Activated naive CD4-positive, alpha-beta T cell (primary cell): ENCODE measurements around the gene CHAF1A.

ENCODE experiments used
- DNase-seq, 4 experiments: peaks; one replicate each; lab custom pipeline; 2025; lab: John Stamatoyannopoulos, UW

CHAF1A gene

DNA sequence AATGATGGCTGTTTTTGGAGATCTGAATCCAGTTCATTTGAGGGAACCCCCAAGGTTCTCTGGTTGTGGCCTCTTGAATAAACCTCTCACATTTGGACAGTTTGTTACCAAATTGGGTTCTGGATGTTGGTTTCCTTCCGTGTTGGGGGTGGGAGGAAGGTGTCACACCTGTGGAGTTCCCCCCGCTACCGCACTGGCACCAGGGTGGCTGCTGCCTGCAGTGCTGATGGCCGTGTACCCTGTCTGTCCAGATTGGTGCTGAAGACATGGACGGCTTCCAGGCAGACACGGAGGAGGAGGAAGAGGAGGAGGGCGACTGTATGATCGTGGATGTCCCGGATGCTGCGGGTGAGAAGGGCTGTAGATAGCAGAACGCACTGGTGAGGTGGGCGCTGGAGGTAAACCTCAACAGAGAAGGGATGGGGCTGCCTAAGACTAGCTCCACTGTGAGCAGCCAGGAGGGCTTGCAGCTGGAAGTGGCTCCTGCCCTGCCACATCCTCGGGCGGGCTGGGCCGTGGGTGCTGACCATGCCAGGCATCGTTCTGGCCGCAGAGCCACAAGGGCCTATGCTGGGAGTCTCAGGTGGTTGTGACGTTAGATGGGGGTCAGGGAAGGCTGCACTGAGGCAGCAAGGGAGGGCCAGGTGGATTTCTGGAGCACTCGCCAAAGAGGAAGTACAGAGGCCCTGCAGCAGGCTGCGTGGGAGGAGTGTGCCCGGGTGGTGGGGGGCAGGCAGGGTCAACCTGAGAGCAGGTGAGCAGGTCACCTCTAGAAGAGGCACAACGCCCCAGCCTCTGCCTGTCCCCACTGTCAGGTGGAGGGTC, 39.8 kb downstream of the CHAF1A start:
- no peak for DNase-seq

DNA sequence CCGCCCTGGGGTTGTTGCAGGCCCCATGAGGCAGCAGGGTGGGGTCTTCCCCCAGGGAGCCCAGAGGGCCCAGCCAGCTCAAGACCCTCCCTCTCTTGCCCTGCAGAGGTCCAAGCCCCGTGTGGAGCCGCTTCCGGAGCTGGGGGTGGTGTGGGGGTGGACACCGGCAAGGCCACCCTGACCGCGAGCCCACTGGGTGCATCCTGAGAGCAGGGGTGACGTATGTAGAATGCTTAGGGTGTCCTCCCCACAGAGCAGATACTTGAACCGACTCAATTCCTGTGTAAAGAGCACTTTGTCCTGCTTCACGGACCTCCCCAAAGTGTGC, 40.3 kb downstream of the CHAF1A start:
- no peak for DNase-seq

DNA sequence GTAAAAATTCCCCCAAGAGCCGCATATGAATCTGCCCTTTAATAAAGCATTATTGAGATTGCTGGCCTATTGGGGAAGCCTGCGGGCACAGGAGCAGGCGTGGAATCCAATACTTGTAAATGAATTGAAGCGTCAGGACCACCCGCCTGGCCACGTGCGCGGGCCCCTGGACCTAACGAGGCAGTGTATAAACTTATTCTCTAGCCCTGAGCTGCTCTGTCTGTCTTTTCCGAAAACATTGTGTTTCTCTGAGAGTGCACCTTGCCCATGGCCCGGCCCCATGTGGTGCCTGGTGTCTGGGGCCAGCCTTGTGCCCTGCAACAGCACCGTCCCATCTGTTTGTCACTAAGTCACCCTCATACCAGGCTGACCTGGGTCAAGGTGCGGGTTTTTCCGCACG, 40.7 kb downstream of the CHAF1A start:
- no peak for DNase-seq

DNA sequence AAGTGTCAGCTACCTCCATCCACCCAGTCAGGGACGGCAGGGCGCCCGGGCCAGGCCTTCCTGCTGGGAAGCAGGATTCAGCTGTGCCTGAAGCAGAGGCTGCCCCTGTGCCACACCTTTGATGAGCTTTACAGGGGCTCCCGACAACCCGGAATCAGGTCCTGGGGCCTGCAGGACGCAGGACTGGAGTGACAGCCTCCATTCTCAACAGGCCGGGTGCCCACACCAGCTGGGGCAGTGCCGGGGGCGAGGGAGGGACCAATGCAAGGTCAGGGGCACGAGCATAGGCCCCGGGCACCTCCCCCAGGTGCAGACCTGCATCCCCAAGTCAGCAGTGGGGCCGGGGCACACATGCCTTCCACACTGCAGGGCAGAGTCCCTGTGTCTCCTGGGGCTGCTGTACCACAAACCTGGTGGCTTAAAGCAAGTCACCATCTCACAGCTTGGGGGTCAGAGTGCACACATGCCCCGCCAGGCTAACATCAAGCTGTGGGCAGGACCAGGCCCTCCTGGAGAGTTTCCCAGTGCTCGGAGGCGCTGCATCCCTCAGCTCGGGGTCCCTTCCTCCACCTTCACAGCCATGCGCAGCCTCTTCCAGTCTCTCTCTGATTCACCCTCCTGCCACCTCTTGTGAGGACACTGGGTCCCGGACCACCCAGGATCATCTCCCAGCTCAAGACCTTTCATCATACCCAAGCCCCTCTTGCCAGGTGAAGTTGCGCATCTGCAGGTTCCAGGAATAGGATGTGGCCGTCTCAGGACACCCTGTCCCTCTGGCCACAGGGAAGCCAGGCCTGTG, 41.7 kb downstream of the CHAF1A start:
- DNase-seq = no peak

DNA sequence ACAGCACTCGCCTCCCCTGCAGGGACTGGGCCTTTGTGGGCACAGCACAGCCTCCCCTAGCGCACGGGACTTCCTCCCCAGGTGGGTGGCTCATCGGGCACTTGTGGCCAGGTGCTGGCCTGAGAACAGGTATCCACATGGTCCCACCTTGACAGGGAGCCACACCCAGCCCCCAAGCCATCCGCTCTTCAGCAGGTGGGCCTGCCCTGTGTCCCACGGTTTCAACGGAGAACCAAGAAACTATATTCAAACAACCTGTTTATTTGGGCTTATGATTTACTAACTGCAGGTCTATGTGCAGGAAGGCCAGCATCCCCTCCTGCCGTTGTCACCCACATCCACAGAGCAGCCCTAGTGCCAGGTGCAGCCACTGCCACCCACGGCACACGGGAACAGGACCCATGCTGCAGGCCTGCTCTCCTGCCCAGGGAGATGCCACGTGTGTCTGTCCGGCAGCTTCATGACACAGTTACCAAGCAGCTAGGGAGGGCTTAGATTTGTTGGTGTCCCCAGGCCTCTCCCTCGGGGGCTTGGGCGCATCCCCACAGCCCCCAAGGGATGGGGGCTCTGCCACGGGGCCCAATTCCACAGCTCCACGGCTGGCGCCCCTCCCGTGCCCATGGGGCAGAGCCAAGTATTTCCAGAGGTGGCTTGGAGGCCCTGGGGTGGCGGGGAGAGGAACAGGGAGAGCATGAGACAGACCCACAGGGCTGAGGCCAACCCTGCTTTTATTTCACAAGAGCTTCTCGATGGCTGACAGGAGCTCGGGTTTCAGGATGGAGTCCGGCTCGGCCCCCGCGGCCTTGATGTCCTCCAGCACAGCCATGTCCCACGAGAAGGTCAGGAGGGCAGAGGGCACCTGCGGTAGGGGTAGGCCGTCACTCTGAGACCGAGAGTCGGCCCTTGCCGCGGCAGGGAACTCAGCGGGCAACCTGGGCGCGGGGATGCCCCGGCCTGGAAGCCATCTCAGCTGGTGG, 42.6 kb downstream of the CHAF1A start:
- no peak for DNase-seq

DNA sequence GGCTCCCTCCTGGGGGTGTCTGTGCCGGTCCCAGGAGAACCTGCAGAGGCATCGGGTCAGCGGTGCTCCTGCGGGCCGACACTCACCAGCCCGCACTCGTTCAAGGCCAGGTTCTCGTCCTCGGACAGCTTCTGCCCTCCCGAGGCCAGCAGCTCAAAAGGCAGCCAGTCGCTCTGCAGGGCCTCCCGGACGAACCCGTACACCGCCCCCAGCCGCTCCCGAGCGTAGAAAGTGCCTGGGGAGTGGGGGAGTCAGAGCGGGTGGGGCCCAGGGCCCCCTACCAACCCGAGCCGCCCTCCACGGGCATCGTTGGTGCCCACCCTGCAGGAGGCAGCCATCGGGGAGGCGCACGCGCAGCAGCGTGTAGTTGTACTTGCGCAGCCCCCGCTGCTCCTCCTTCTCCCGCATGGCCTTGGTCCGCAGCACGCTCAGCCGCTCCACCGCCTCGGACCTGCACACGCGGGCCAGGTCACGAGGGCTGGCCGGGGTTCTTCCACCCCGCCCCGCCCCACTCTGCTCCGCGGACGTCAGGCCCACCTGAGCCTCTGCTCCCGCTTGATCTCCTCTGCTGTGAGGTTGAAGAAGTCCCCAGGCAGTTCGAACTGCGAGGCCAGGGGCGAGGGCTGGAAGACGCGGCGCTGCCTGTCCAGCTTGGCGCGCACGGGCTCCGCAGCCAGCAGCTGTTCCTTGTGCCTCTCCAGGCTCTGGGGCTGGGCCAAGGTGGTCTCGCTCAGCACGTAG, 43.7 kb downstream of the CHAF1A start:
- DNase-seq = no peak

DNA sequence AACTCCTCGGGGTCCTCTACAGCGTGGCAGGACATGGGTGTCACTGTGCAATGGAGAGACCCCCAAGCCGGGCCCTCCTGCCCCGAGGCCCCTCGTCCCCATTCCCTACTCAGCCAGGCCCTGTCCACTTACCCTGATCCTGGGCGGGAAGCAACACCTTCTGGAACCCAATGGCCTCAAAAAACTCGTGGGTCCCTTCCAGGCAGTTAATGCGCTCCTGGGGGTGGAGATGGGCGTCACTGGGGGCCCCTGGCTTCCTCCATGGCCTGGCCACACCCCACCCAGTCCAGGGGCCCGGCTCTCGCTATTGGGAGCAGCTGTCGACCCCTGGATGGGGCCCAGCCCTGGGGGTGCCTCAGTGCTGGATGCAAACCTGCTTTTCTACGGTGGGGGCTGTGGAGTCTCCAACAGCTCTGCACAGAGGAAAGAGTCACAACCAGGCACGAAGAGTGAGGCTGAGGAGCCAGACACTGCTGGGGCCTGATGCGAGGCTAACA, 44.3 kb downstream of the CHAF1A start:
- no peak for DNase-seq

DNA sequence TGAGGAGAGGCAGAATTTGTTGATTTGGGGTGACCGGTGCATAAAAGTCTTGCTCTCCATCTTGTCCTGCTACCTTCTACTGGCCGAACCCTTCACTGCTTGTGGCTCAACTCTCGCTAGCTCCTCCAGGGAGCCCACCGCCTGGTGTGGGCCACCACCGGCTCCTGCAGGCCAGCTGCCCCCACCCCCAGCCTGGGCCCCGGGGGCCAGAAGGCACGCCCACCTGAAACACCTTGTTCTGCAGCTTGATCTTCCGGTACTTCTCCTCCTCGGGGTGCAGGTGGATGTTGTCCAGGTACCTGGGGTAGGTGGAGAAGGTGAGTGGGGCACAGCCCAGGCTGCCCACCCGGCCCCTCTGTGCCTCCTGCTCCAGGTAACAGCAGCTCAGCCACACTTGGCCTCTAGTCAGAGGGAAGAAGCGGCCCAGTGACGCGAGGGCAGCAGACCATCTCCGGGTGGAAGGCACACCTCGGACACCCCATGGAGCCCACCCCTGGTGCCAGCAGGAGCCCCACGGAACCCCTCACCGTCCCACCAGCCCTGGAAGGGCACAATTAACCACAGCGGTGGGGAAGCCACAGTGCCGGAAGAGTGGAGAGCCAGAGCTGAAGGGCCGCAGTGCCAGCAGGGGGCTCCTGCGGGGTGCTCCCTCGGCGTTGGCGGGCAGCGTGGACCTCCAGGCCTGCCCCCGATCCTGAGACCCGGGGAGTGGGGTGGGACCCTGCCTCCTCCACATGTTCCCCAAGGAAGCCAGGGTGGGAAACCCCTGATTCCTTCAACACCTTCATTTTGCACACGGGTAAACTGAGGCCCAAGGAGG, 45.1 kb downstream of the CHAF1A start:
- no peak for DNase-seq

DNA sequence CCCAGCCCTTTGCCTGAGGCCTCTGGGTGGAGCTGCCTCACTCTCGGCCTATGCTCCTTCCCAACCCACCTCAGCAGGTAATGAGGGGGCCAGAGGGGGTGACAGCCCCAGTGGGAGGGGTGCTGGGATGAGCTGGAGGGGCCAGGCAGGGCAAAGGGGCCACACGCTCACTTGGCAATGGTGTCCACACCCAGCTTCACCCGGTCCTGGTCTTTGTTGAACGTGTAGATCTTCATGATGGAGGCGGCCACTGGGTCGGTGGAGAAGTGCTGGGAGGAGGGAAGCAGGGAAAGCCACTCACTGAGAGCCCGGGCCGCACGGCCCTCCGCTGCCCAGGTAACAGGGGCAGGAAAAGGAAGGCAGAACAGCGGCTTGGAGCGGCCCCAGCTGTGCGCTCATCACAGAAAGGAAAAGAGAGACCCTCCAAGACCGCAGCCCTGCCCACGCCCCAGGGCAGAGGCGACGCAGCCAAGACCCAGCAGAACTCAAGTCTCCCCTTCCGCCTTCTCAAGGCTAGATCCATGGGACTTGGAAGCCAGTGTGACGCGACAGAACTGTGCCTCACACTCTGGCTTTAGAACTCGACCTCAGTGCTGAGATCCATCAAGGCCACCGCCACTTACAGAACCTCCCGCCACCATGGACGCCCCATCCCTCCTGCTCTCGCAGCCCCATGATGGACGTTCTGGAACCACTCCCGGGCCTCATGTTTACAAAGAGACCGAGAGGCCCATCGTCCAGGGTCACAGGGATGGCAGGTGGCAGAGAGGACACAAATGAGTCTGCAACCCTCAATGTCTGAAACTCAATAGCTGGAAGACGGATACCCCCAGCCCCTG, 45.9 kb downstream of the CHAF1A start:
- DNase-seq = no peak

DNA sequence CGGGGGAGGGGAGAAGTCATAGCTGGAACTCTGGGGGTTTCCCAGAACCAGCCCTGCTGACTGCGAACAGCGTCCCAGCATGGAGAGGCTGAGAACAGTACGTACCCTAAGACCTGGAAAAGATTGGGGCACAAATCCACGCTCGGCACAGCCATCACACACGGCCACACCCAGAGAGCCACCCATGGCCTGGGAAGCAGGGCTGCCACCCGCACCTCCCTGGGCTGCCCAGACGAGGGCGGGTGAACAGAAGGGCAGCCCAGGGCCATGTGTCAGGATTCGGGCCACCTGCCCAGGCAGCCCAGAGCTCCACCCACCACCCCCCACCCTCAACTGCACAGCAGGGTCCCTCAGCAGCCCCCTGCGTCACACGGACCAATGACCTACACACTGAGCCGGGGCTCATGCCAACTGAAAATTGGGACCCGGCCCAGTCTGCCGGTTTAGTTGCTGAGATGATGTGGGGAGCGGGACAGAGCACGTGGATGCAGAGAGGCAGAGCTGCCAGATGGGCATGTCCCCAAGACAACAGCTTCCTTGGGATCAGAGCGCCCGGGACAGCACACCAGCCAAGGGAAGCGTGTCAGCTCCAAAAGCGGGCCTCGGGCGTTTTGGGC, 46.7 kb downstream of the CHAF1A start:
- DNase-seq = no peak

DNA sequence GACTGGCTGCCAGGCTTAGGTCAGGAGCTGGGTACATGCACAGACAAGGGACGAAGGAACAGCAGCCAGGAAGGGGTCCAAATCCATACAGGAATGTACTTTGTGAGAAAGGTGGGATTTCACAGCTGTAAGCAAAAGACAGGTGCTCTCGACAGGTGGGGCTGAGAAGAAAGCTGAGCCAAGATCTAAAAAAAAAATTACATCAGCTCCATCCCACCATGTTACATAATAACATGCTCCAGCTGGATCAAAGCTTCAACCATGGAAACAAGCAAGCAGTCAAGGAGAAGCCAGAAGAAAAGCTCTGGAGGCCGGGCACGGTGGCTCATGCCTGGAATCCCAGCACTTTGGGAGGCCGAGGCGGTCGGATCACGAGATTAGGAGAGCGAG, 47.2 kb downstream of the CHAF1A start:
- no peak for DNase-seq

DNA sequence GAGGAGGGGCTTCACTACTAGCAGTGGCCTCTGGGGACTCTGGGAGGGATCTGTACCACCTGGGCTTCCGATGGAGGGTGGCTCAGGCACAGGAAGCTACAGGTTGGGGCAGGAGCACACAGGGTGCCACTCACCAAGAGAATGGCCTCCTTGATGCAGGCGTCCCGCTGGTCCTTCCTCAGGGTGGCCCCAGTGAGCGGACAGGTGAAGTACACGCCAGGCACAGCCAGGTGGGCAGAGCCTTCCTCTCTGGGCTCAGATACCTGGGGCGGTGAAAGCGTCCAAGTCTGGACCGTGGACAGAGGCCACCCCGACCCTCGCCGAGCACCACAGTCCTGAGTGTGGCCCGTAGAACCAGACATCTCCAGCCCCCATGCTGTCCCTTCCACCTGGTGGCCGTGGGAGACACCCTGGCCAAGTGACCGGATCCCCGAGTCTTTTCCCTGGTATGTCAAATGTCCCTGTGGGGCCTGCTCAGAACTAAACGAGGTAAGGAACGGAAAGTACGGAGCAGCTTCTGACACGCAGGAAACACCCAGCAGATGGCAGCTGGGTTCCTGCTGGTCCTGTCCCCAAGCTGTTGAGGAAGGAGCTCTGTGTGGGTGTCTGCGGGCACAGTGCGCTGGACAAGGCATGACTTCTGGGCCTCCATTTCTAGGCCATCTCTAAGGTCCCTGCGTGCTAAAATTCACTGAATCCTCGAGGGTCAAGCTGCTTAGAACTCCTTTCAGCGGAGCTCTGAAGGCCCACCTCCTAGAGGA, 50.0 kb downstream of the CHAF1A start:
- DNase-seq = no peak

DNA sequence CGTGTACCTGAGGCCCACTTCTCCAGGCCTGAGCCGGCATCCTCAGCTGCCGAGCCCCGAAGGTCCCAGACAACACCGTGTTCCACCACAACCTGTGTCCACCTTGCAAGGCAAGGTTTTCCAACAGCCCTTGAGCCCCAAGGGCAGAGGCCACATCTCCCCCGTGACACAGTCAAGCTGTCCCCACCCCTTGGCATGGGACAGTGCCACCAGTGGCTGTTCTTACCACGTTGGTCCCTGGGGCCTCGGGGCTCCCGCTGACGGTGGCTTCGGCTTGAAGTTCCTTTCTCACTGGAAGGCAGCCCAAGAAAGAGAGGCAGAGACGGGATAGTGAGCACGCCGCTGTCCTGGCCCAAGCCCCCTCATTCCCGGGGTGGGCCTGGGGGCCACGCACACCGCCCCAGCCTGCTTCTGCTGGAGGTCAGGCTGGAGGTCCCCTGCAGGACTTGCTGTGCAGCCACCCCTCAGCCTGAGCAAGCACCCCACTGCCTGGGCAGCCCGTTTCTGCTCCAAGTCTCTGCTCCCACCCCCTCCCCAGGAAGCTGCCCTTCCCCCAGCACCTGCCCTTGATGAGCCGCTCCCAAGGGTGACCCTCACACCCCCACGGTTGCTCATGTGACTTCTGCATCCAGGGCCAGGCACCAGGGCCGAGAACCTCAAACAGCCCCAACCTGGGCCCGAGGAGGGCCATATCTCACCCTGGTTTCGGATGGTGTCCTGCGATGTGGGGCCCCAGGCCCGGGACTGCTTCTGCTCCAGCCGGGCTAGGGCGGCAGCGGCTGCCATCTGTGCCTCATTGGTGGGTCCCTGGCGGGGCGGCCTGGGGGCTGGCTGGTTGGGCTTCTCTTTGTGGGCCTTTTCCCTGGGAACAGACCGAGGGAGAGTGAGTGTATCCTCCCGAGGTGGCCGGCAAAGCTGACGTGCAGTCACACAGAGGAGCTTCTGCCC, 51.1 kb downstream of the CHAF1A start:
- no peak for DNase-seq

DNA sequence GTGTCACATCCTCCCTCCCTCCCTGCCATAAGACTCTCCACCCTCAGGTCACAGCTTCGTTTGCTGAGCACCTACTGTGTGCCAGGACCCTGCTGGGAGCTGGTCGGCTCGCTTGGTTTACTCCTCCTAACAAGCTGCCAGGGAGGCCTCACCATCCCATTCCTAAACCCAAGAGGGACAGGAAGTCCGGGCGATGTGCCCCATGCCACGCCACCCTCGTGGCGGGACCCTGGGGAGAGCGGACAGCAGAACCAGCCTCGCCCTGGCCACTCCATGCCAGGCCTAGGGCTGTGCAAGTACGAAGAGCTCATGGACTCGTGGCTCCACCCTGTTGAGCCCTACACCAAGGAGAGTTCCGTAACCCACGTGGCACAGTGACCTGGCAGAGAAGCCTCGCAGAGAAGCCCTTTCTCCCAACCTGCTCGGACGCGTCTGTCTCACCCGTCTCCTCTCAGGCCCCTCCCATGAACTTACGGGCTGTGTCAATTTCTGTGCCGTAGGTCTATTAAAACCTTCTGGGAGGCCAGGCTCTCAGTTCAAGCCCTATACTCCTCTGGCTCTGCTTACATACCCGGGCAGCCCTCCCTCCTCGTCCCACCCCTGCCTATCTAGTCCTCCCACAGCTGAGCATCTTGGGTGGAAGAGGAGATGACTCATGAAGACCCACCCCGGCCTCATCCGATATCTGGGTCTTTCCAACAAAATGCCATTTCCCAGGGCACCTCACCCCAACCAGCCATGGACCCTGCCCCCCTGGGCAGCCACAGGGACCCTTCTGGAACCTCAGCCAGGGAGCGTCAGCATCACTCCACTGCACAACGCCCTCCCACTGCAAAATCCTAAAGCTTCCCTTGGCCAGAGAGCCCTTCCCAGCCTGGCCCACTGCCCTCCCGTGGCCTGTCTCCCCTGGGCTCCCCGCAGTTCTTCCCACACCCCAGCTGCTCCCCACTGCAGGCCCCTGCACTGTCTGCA, 52.6 kb downstream of the CHAF1A start:
- DNase-seq = no peak

DNA sequence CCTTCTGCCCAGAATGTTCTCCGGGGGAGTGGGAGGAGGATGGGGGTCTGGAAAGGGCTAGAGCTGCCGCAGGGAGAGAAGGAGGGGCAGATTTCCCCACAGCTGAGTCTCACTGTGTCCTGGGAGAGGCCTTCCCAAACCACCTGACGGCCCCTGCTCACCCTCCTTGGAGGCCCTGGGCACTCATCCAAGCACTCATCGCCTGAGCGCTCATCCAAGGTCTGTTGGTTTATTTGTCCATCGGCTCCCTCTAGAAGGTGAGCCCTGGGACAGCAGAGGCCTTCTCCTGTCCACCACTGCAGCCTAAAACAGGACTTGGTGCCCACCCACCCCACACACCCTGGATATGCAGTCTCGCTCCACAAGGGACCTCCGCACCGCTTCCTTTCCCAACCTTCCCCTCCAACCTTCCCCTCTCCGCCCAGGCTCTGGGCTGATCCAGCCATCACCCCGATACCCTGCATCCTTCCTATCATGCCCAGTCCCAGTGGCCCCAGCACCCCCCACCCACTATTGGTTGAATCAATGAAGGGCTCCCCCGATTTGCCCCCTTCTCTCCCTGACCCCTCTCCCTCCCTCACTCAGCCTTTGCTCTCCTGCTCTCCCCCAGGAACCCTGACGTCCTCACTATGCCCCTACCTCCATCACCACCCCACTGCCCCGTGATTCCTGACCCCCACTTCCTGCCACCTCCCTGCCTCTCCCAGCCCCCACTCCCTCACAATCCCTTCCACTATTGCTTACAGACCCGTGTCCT, 53.5 kb downstream of the CHAF1A start:
- DNase-seq = no peak
